ENCODE results near the gene MYRFL. TPM values are rescaled to one million over a fixed set of nuclear protein-coding genes. Genes with fewer than 3 reads are reported as not detected.
"Not testable (repeated sequence)": the region's sequence is repeated elsewhere in the genome, so short reads cannot be mapped to it uniquely, and the experiment has no call there.

Gene MYRFL
- 14.9 TPM for polyA plus RNA-seq
- long read RNA-seq, donor 1: 0 reads
- long read RNA-seq, donor 2, partial matches to known transcripts: 0 of 1 reads
- long read RNA-seq, donor 2, other reads (novel, unspliced or antisense): 0 of 1 reads
- long read RNA-seq, donor 3: 0 reads
- long read RNA-seq, donor 4: 0 reads
- long read RNA-seq, donor 5: 0 reads
- long read RNA-seq, donor 6, partial matches to known transcripts: 5 of 5 reads
- long read RNA-seq, donor 6, other reads (novel, unspliced or antisense): 0 of 5 reads
- long read RNA-seq, donor 7: 0 reads
- long read RNA-seq, donor 8, partial matches to known transcripts: 7 of 8 reads
- long read RNA-seq, donor 8, other reads (novel, unspliced or antisense): 0 of 8 reads
- long read RNA-seq, donor 9, partial matches to known transcripts: 8 of 10 reads
- long read RNA-seq, donor 9, other reads (novel, unspliced or antisense): 0 of 10 reads
- long read RNA-seq, donor 10, partial matches to known transcripts: 19 of 20 reads
- long read RNA-seq, donor 10, other reads (novel, unspliced or antisense): 0 of 20 reads
- long read RNA-seq, donor 11, partial matches to known transcripts: 0 of 1 reads
- long read RNA-seq, donor 11, other reads (novel, unspliced or antisense): 0 of 1 reads

- Histone ChIP-seq H3K36me3 (ENCODE audit: control insufficient read depth, insufficient read depth, low read length) (no peaks in the 10 kb centered on the region), H3K4me3 (ENCODE audit: low read length) (peak within 1 kb of the TSS; percentile 41), H3K27me3 (ENCODE audit: control insufficient read depth, insufficient read depth, low read length) (no peaks in the 10 kb centered on the region), H3K4me1 (ENCODE audit: control insufficient read depth, insufficient read depth, low read length) (peaks cover 11% of the 10 kb centered on the region), H3K9me3 (ENCODE audit: control insufficient read depth, low read depth, low read length) (no peaks in the 10 kb centered on the region), H3K27ac (ENCODE audit: low read length) (peak within 1 kb of the TSS; percentile 83)
- peak; percentile 38 to 81 for DNase-seq
- 48% methylated on average over 4 of the region's 5 CpGs for WGBS (ENCODE audit: insufficient coverage, low lambda C conversion rate)
Observed at GRCh38 chr12:69824966-69825560, at the start of gene MYRFL. Gene MYRFL (plus strand): TSS chr12:69825227. CDS start chr12:69825518, 291 bp downstream.

- peak in 1 of 2 donors; percentile 12 for DNase-seq
- H3K9me3 ChIP-seq (ENCODE audit: control insufficient read depth, low read depth, low read length): no peaks in the 10 kb centered on the region
- WGBS (ENCODE audit: insufficient coverage, low lambda C conversion rate): no CpG with 5 or more reads among the region's 7 CpGs
- no peak overlapping the region for H3K27ac ChIP-seq (ENCODE audit: low read length)
- no peaks in the 10 kb centered on the region for H3K27me3 ChIP-seq (ENCODE audit: control insufficient read depth, insufficient read depth, low read length)
- no peaks in the 10 kb centered on the region for H3K4me1 ChIP-seq (ENCODE audit: control insufficient read depth, insufficient read depth, low read length)
- H3K4me3 ChIP-seq (ENCODE audit: low read length): no peak overlapping the region
- peaks cover 7% of the 10 kb centered on the region for H3K36me3 ChIP-seq (ENCODE audit: control insufficient read depth, insufficient read depth, low read length)
Observed at GRCh38 chr12:69779928-69780327, 45.1 kb upstream of the MYRFL start.

- no peaks in the 10 kb centered on the region for H3K4me1 ChIP-seq (ENCODE audit: control insufficient read depth, insufficient read depth, low read length)
- no peaks in the 10 kb centered on the region for H3K9me3 ChIP-seq (ENCODE audit: control insufficient read depth, low read depth, low read length)
- H3K27me3 ChIP-seq (ENCODE audit: control insufficient read depth, insufficient read depth, low read length): no peaks in the 10 kb centered on the region
- H3K27ac ChIP-seq (ENCODE audit: low read length): no peak overlapping the region
- no peak overlapping the region for H3K4me3 ChIP-seq (ENCODE audit: low read length)
- DNase-seq: no peak
- no CpG with 5 or more reads among the region's 6 CpGs for WGBS (ENCODE audit: insufficient coverage, low lambda C conversion rate)
- H3K36me3 ChIP-seq (ENCODE audit: control insufficient read depth, insufficient read depth, low read length): peaks cover 17% of the 10 kb centered on the region
Observed at GRCh38 chr12:69783365-69783764, 41.7 kb upstream of the MYRFL start.

- no peak for DNase-seq
- no peak overlapping the region for H3K4me3 ChIP-seq (ENCODE audit: low read length)
- peaks cover 10% of the 10 kb centered on the region for H3K36me3 ChIP-seq (ENCODE audit: control insufficient read depth, insufficient read depth, low read length)
- H3K27ac ChIP-seq (ENCODE audit: low read length): no peak overlapping the region
- no peaks in the 10 kb centered on the region for H3K4me1 ChIP-seq (ENCODE audit: control insufficient read depth, insufficient read depth, low read length)
- peaks cover 26% of the 10 kb centered on the region for H3K9me3 ChIP-seq (ENCODE audit: control insufficient read depth, low read depth, low read length)
- no peaks in the 10 kb centered on the region for H3K27me3 ChIP-seq (ENCODE audit: control insufficient read depth, insufficient read depth, low read length)
Observed at GRCh38 chr12:69789351-69789750, 35.7 kb upstream of the MYRFL start.

GRCh38 chr12:69792533-69792932 is 32.5 kb upstream of the MYRFL start:
- H3K27me3 ChIP-seq (ENCODE audit: control insufficient read depth, insufficient read depth, low read length): no peaks in the 10 kb centered on the region
- peaks cover 26% of the 10 kb centered on the region for H3K9me3 ChIP-seq (ENCODE audit: control insufficient read depth, low read depth, low read length)
- peaks cover 8% of the 10 kb centered on the region for H3K36me3 ChIP-seq (ENCODE audit: control insufficient read depth, insufficient read depth, low read length)
- 100% methylated on average over 2 of the region's 2 CpGs for WGBS (ENCODE audit: insufficient coverage, low lambda C conversion rate)
- no peak overlapping the region for H3K27ac ChIP-seq (ENCODE audit: low read length)
- no peak for DNase-seq
- H3K4me3 ChIP-seq (ENCODE audit: low read length): no peak overlapping the region
- no peaks in the 10 kb centered on the region for H3K4me1 ChIP-seq (ENCODE audit: control insufficient read depth, insufficient read depth, low read length)

- not testable (repeated sequence) for DNase-seq; H3K36me3 ChIP-seq (ENCODE audit: control insufficient read depth, insufficient read depth, low read length); H3K4me1 ChIP-seq (ENCODE audit: control insufficient read depth, insufficient read depth, low read length); H3K27ac ChIP-seq (ENCODE audit: low read length); H3K27me3 ChIP-seq (ENCODE audit: control insufficient read depth, insufficient read depth, low read length); H3K4me3 ChIP-seq (ENCODE audit: low read length)
- WGBS (ENCODE audit: insufficient coverage, low lambda C conversion rate): no CpG with 5 or more reads among the region's 62 CpGs
- peaks cover 13% of the 10 kb centered on the region for H3K9me3 ChIP-seq (ENCODE audit: control insufficient read depth, low read depth, low read length)
Observed at GRCh38 chr12:69807101-69807897, 17.7 kb upstream of the MYRFL start.

- peaks cover 13% of the 10 kb centered on the region for H3K9me3 ChIP-seq (ENCODE audit: control insufficient read depth, low read depth, low read length)
- H3K4me1 ChIP-seq (ENCODE audit: control insufficient read depth, insufficient read depth, low read length): no peaks in the 10 kb centered on the region
- H3K27ac ChIP-seq (ENCODE audit: low read length): no peak overlapping the region
- WGBS (ENCODE audit: insufficient coverage, low lambda C conversion rate): 100% methylated on average over 2 of the region's 4 CpGs
- peaks cover 2% of the 10 kb centered on the region for H3K36me3 ChIP-seq (ENCODE audit: control insufficient read depth, insufficient read depth, low read length)
- H3K27me3 ChIP-seq (ENCODE audit: control insufficient read depth, insufficient read depth, low read length): no peaks in the 10 kb centered on the region
- DNase-seq: no peak
- no peak overlapping the region for H3K4me3 ChIP-seq (ENCODE audit: low read length)
Observed at GRCh38 chr12:69810870-69811498, 14.0 kb upstream of the MYRFL start.

GRCh38 chr12:69816082-69816481 is 8.9 kb upstream of the MYRFL start:
- no peaks in the 10 kb centered on the region for H3K9me3 ChIP-seq (ENCODE audit: control insufficient read depth, low read depth, low read length)
- H3K4me1 ChIP-seq (ENCODE audit: control insufficient read depth, insufficient read depth, low read length): no peaks in the 10 kb centered on the region
- peaks cover 2% of the 10 kb centered on the region for H3K36me3 ChIP-seq (ENCODE audit: control insufficient read depth, insufficient read depth, low read length)
- H3K4me3 ChIP-seq (ENCODE audit: low read length): no peak overlapping the region
- 93% methylated on average over 3 of the region's 3 CpGs for whole genome bisulfite sequencing (ENCODE audit: insufficient coverage, low lambda C conversion rate)
- no peak overlapping the region for H3K27ac ChIP-seq (ENCODE audit: low read length)
- DNase-seq: no peak
- H3K27me3 ChIP-seq (ENCODE audit: control insufficient read depth, insufficient read depth, low read length): no peaks in the 10 kb centered on the region

- Histone ChIP-seq H3K36me3 (ENCODE audit: control insufficient read depth, insufficient read depth, low read length) (no peaks in the 10 kb centered on the region), H3K4me1 (ENCODE audit: control insufficient read depth, insufficient read depth, low read length) (peaks cover 4% of the 10 kb centered on the region), H3K27ac (ENCODE audit: low read length) (no peak overlapping the region), H3K9me3 (ENCODE audit: control insufficient read depth, low read depth, low read length) (no peaks in the 10 kb centered on the region), H3K27me3 (ENCODE audit: control insufficient read depth, insufficient read depth, low read length) (no peaks in the 10 kb centered on the region), H3K4me3 (ENCODE audit: low read length) (no peak overlapping the region)
- no peak for DNase-seq
- WGBS (ENCODE audit: insufficient coverage, low lambda C conversion rate): 27% methylated on average over 3 of the region's 6 CpGs
Observed at GRCh38 chr12:69821032-69821455, 4.0 kb upstream of the MYRFL start.
